GM23338 (cell line): ENCODE data around the gene CD68. TPM values are rescaled to one million over a fixed set of nuclear protein-coding genes. Genes with fewer than 3 reads are reported as not detected.

Experiments
- ATAC-seq: fragments of 200-7000 bp; cut with Tn5 transposase; 3 replicates; pipeline ENCODE4 v1.9.1; 2020
- DNase-seq: peaks from one replicate; pipeline ENCODE4 v3.0.0-alpha.2; 2015; ENCODE audit warnings: low spot score
- H2AFZ ChIP-seq: fragments of 200-600 bp; sonication (generic); 2 replicates; pipeline ENCODE4 v1.8.0; 2016; ENCODE audit warnings: antibody characterized with exemption, mild to moderate bottlenecking, moderate library complexity
- H3F3A ChIP-seq: fragments of 200-600 bp; sonication (generic); replicated peaks from 2 replicates; pipeline ENCODE4 v1.8.0; 2017; ENCODE audit warnings: antibody characterized with exemption, mixed run types, low read depth
- H3K27ac ChIP-seq: fragments of 200-600 bp; sonication (generic); 2 replicates; pipeline ENCODE4 v1.6.1; 2016; ENCODE audit warnings: low read depth
- H3K27me3 ChIP-seq: fragments of 200-600 bp; sonication (generic); 2 replicates; pipeline ENCODE4 v1.8.0; 2016; ENCODE audit warnings: mild to moderate bottlenecking, mixed run types, moderate library complexity; ENCODE audit not compliant: insufficient read depth
- H3K36me3 ChIP-seq: fragments of 200-600 bp; sonication (generic); 2 replicates; pipeline ENCODE4 v1.8.0; 2016; ENCODE audit warnings: mild to moderate bottlenecking; ENCODE audit not compliant: insufficient read depth
- H3K4me1 ChIP-seq: fragments of 200-600 bp; sonication (generic); 2 replicates; pipeline ENCODE4 v1.8.0; 2016; ENCODE audit warnings: mild to moderate bottlenecking, moderate library complexity; ENCODE audit not compliant: insufficient read depth
- H3K4me2 ChIP-seq: fragments of 200-600 bp; sonication (generic); 2 replicates; pipeline ENCODE4 v1.7.1; 2017; ENCODE audit warnings: mixed run types
- H3K4me3 ChIP-seq: fragments of 200-600 bp; sonication (generic); 2 replicates; pipeline ENCODE4 v1.6.1; 2016; ENCODE audit warnings: mixed run types
- H3K79me2 ChIP-seq: fragments of 200-600 bp; sonication (generic); replicated peaks from 2 replicates; pipeline ENCODE4 v1.8.0; 2017; ENCODE audit warnings: mild to moderate bottlenecking; ENCODE audit not compliant: insufficient read depth
- H3K9me2 ChIP-seq: fragments of 200-600 bp; sonication (generic); 2 replicates; pipeline ENCODE4 v1.8.0; 2017; ENCODE audit not compliant: insufficient read depth
- H4K20me1 ChIP-seq: fragments of 200-600 bp; sonication (generic); replicated peaks from 2 replicates; pipeline ENCODE4 v1.8.0; 2017; ENCODE audit warnings: mild to moderate bottlenecking; ENCODE audit not compliant: insufficient read depth
- H3K27ac Mint-ChIP-seq: 2 replicates; pipeline ENCODE4 v1.8.0; 2020; ENCODE audit warnings: inconsistent platforms, mild to moderate bottlenecking, moderate library complexity, mixed read lengths
- H3K27me3 Mint-ChIP-seq: 3 replicates; pipeline ENCODE4 v1.8.0; 2022; ENCODE audit warnings: low read depth, mild to moderate bottlenecking, moderate library complexity, mixed read lengths, inconsistent platforms; ENCODE audit not compliant: insufficient read depth, poor library complexity
- H3K36me3 Mint-ChIP-seq: 3 replicates; pipeline ENCODE4 v1.8.0; 2021; ENCODE audit warnings: low read depth, mild to moderate bottlenecking, inconsistent platforms, moderate library complexity, mixed read lengths
- H3K4me1 Mint-ChIP-seq: 3 replicates; pipeline ENCODE4 v1.8.0; 2020; ENCODE audit warnings: mild to moderate bottlenecking, inconsistent platforms, mixed read lengths
- H3K4me3 Mint-ChIP-seq: 3 replicates; pipeline ENCODE4 v1.8.0; 2021; ENCODE audit warnings: moderate library complexity, mild to moderate bottlenecking, inconsistent platforms, mixed read lengths
- H3K9me3 Mint-ChIP-seq: 3 replicates; pipeline ENCODE4 v1.8.0; 2020; ENCODE audit warnings: moderate library complexity, mild to moderate bottlenecking, inconsistent platforms, mixed read lengths
- CREB1 ChIP-seq: fragments of 250-450 bp; sonication (Bioruptor Pico); IDR thresholded peaks from 2 replicates; pipeline ENCODE4 v1.5.0; 2020; ENCODE audit warnings: low read depth, mild to moderate bottlenecking, moderate library complexity
- ETS1 ChIP-seq: IDR thresholded peaks from 2 replicates; pipeline ENCODE4 v1.6.1; 2016; ENCODE audit warnings: antibody characterized with exemption
- EZH2phosphoT487 ChIP-seq: fragments of 200-600 bp; sonication (generic); IDR thresholded peaks from one replicate; pipeline ENCODE4 v1.8.1; 2018; ENCODE audit warnings: antibody characterized with exemption; ENCODE audit not compliant: unreplicated experiment
- NANOG ChIP-seq: IDR thresholded peaks from 2 replicates; pipeline ENCODE4 v1.6.1; 2016; ENCODE audit warnings: antibody characterized with exemption, borderline replicate concordance
- POLR2AphosphoS5 ChIP-seq: IDR thresholded peaks from 2 replicates; pipeline ENCODE4 v1.6.1; 2016; ENCODE audit warnings: antibody characterized with exemption, low read depth
- REST ChIP-seq: IDR thresholded peaks from one replicate; pipeline ENCODE4 v1.6.1; 2018; ENCODE audit warnings: antibody characterized with exemption; ENCODE audit not compliant: unreplicated experiment
- ZNF114 ChIP-seq: fragments of 250-450 bp; sonication (Bioruptor Pico); IDR thresholded peaks from 2 replicates; pipeline ENCODE4 v1.5.0; 2020; ENCODE audit warnings: mild to moderate bottlenecking, moderate library complexity
- ZNF462 ChIP-seq: fragments of 250-450 bp; sonication (Bioruptor Pico); IDR thresholded peaks from 2 replicates; pipeline ENCODE4 v1.5.0; 2020; ENCODE audit warnings: mild to moderate bottlenecking, moderate library complexity
- polyA plus RNA-seq: library from polyadenylated mRNA; unstranded; fragments of >200 nt; fragmentation: Nextera tagmentation; extraction: Ambion mirVana; gene quantifications from 2 replicates; pipeline ENCODE4 v1.2.1, GENCODE V29; 2016
- total RNA-seq: library from RNA; depleted of rRNA; stranded (reverse); fragments of >200 nt; shearing (Covaris generic); gene quantifications from 2 replicates; pipeline ENCODE4 v1.2.3, GENCODE V29; 2014

CD68 gene
- total and polyA plus RNA-seq, 2 experiments from 2014 or later: not detected

GRCh38 chr17:7611635-7612293 lies 32.3 kb downstream of the CD68 start:
- TF ChIP-seq NANOG (no peak), ETS1 (no peak), REST (no peak)
- H3K27me3 ChIP-seq: no peaks in the 10 kb centered on the region; the same call in 1 of the 2 replicates
- no peaks in the 10 kb centered on the region for H3K36me3 ChIP-seq
- H3K4me3 Mint-ChIP-seq: peak overlapping the region; percentile 47; the same call in 2 of the 3 replicates
- peaks cover 11% of the 10 kb centered on the region for H3K27me3 Mint-ChIP-seq
- DNase-seq (no peak), ATAC-seq (no peak)
- H3F3A ChIP-seq: peaks cover 23% of the 10 kb centered on the region; the same call in 1 of the 2 replicates
- peaks cover 62% of the 10 kb centered on the region for H3K79me2 ChIP-seq
- peaks cover 17% of the 10 kb centered on the region for H3K4me1 Mint-ChIP-seq
- peaks cover 38% of the 10 kb centered on the region for H4K20me1 ChIP-seq
- no peak overlapping the region for H3K27ac ChIP-seq
- 0 out of 2 replicates have a peak overlapping the region, but pooled peaks have one; percentile 43 for H3K4me2 ChIP-seq
- no peaks in the 10 kb centered on the region; the same call in 2 of the 3 replicates for H3K9me3 Mint-ChIP-seq
- peak overlapping the region; percentile 17; the same call in 1 of the 2 replicates for H3K27ac Mint-ChIP-seq
- peaks cover 14% of the 10 kb centered on the region for H3K36me3 Mint-ChIP-seq
- H3K9me2 ChIP-seq: no peaks in the 10 kb centered on the region
- no peak overlapping the region for H2AFZ ChIP-seq
- peaks cover 26% of the 10 kb centered on the region for H3K4me1 ChIP-seq
- H3K4me3 ChIP-seq: 0 out of 2 replicates have a peak overlapping the region, but pooled peaks have one; percentile 11

- H3F3A ChIP-seq: peaks cover 23% of the 10 kb centered on the region; the same call in 1 of the 2 replicates
- no peak for DNase-seq
- 0 out of 2 replicates have a peak overlapping the region, but pooled peaks have one; percentile 43 for H3K4me2 ChIP-seq
- H3K4me1 ChIP-seq: peaks cover 26% of the 10 kb centered on the region
- H3K36me3 ChIP-seq: no peaks in the 10 kb centered on the region
- Mint-ChIP-seq H3K27ac (no peak overlapping the region), H3K4me1 (peaks cover 17% of the 10 kb centered on the region), H3K36me3 (peaks cover 14% of the 10 kb centered on the region), H3K4me3 (peak overlapping the region; percentile 47), H3K27me3 (peaks cover 11% of the 10 kb centered on the region), H3K9me3 (no peaks in the 10 kb centered on the region; the same call in 2 of the 3 replicates)
- H3K4me3 ChIP-seq: 0 out of 2 replicates have a peak overlapping the region, but pooled peaks have one; percentile 11
- no peak overlapping the region for H3K27ac ChIP-seq
- H3K27me3 ChIP-seq: no peaks in the 10 kb centered on the region; the same call in 1 of the 2 replicates
- ATAC-seq: no peak
- peaks cover 35% of the 10 kb centered on the region for H4K20me1 ChIP-seq
- H3K9me2 ChIP-seq: no peaks in the 10 kb centered on the region
- peaks cover 57% of the 10 kb centered on the region for H3K79me2 ChIP-seq
- no peak overlapping the region for H2AFZ ChIP-seq
- TF ChIP-seq ZNF114 (CRISPR knock-in tag) (no peak), ETS1 (no peak), CREB1 (CRISPR knock-in tag) (no peak), ZNF462 (CRISPR knock-in tag) (no peak), NANOG (no peak), EZH2phosphoT487 (no peak), POLR2AphosphoS5 (no peak)
Measured at GRCh38 chr17:7612294-7612640, 32.8 kb downstream of the CD68 start.
